ENCODE measurements around the gene FAM163B. TPM values are rescaled to one million over a fixed set of nuclear protein-coding genes. Genes with fewer than 3 reads are reported as not detected.

FAM163B gene
- total and polyA plus RNA-seq, 8 donors: 0.23 to 2.7 (median 1.7) TPM; not detected in 1

GRCh38 chr9:133576875-133577736, 32.1 kb downstream of the FAM163B start:
- H3K4me3 ChIP-seq: no peak overlapping the region
- intact Hi-C loops (cut with DNase I): no loop called here
- ATAC-seq (no peak), DNase-seq (peak in 1 of 4 donors; percentile 67)
- H3K36me3 ChIP-seq: no peaks in the 10 kb centered on the region
- H3K4me1 ChIP-seq: peaks cover 7 to 9% of the 10 kb centered on the region in 2 donors
- H3K27ac ChIP-seq: no peak overlapping the region
- H3K27me3 ChIP-seq: peaks cover 0 to 33% of the 10 kb centered on the region in 2 donors
- no peaks in the 10 kb centered on the region for H3K9me3 ChIP-seq
- TF ChIP-seq, protein P1, sequence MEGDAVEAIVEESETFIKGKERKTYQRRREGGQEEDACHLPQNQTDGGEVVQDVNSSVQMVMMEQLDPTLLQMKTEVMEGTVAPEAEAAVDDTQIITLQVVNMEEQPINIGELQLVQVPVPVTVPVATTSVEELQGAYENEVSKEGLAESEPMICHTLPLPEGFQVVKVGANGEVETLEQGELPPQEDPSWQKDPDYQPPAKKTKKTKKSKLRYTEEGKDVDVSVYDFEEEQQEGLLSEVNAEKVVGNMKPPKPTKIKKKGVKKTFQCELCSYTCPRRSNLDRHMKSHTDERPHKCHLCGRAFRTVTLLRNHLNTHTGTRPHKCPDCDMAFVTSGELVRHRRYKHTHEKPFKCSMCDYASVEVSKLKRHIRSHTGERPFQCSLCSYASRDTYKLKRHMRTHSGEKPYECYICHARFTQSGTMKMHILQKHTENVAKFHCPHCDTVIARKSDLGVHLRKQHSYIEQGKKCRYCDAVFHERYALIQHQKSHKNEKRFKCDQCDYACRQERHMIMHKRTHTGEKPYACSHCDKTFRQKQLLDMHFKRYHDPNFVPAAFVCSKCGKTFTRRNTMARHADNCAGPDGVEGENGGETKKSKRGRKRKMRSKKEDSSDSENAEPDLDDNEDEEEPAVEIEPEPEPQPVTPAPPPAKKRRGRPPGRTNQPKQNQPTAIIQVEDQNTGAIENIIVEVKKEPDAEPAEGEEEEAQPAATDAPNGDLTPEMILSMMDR (IDR thresholded peaks at IDR 0.05): no peak

GRCh38 chr9:133576031-133576874, 32.9 kb downstream of the FAM163B start:
- no peak overlapping the region for H3K27ac ChIP-seq

DNA sequence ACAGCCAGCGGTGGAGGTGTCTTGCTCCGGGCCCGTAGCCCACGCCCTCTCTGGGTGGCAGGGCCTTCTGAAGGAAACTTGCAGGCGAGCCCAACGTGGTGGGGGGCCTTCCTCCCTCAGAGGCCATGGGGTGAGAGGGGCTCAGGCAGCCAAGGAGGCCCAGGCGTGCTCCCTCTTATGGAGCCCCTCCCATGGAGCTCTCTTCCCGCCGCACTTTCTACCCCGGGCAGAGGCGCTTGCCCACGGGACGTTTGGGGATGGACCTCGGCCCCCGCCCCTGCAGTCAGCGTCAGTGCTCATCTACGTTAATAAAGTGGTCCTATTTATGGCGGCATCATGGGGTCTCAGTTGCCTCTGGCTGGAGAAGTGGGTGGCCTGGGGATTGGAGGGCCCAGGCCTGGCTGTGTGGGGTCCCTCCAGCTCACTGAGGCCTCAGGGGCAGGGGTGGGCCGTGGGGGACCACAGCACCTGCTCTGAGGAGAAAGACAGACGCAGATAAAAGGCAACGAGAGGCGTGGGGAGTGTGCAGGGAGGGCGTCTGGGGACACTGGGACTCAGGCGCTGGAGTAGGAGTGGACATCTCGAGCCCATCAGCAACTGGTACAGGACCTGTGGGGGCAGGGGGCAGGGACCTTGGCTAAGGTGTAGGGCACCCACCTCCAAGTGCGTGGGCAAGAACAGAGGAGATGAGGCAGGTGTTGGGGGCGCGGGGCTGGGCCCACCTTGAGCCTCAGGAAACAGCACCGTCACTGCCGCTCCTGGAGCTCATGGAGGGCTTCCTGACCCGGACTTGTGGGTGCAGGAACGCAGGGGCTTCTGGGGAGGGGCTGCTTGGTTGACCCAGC, 33.8 kb downstream of the FAM163B start:
- Histone ChIP-seq H3K27me3 (peaks cover 0 to 33% of the 10 kb centered on the region in 2 donors), H3K4me3 (no peak overlapping the region), H3K4me1 (peaks cover 7 to 12% of the 10 kb centered on the region in 2 donors), H3K36me3 (no peaks in the 10 kb centered on the region), H3K9me3 (no peaks in the 10 kb centered on the region), H3K27ac (no peak overlapping the region)
- intact Hi-C loops (cut with DNase I): no loop called here
- TF ChIP-seq, protein P1 (IDR thresholded peaks at IDR 0.05): no peak
- DNase-seq (peak in 1 of 4 donors; percentile 65), ATAC-seq (no peak)

More at GRCh38 chr9:133576031-133576874, 32.9 kb downstream of the FAM163B start:
- Histone ChIP-seq H3K27me3 (peaks cover 0 to 33% of the 10 kb centered on the region in 2 donors), H3K36me3 (no peaks in the 10 kb centered on the region), H3K4me3 (no peak overlapping the region), H3K9me3 (no peaks in the 10 kb centered on the region), H3K4me1 (peaks cover 7 to 10% of the 10 kb centered on the region in 2 donors)
- ATAC-seq: no peak
- intact Hi-C loops (cut with DNase I): no loop called here
- peak in 1 of 4 donors; percentile 54 for DNase-seq
- TF ChIP-seq, protein P1 (IDR thresholded peaks at IDR 0.05): no peak

- Histone ChIP-seq H3K4me1 (peaks cover 7 to 12% of the 10 kb centered on the region in 2 donors), H3K27me3 (peaks cover 0 to 33% of the 10 kb centered on the region in 2 donors), H3K36me3 (no peaks in the 10 kb centered on the region), H3K4me3 (no peak overlapping the region), H3K27ac (no peak overlapping the region), H3K9me3 (no peaks in the 10 kb centered on the region)
- no peak for ATAC-seq
- DNase-seq: peak in 1 of 4 donors; percentile 73
- TF ChIP-seq, protein P1 (IDR thresholded peaks at IDR 0.05): no peak
- intact Hi-C loops (cut with DNase I): no loop called here
Measured at GRCh38 chr9:133574771-133575170, 34.4 kb downstream of the FAM163B start.

All from left lung (tissue), 10 donors.